Activated CD8-positive, alpha-beta memory T cell treated with anti-CD3 and anti-CD28 coated beads, Interleukin-2, amount 50 U/mL, for 24 hours (primary cell): ENCODE measurements around the gene ZEB1.

ENCODE experiments used
- DNase-seq: peaks from one replicate; pipeline ENCODE4 v3.0.0-alpha.2; 2020; ENCODE audit errors: extremely low read depth

ZEB1 gene

DNA sequence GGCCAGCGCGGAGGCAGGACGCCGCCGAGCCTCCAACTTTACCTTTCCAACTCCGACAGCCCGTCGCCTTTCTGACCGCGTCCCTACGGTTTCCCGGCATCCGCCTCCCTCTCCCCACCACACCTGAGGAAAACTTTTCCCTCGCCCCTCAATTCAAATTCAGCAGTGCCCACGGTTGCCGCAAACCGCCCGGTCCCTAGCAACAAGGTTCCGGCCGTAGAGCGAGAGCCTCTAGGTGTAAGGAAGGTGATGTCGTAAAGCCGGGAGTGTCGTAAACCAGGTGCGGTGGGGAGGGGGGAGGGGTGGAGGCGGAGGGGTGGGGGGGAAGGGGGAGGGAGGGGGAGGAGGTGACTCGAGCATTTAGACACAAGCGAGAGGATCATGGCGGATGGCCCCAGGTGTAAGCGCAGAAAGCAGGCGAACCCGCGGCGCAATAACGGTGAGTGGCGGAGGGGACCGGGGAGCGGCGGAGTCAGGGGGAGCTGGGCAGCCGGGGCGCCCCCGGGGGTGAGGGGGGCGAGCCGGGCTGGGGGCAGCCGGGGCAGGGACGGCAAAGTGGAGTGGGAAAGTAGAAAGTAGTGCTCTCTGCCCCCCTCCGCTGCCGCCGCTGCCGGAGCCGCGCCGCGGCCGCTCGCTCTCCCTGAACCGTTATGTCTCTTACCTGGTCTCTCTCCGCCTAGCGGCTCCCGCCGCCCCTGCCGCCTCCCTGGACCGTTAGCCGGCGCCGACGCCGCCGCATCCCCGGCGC lies at the start of gene ZEB1:
Gene ZEB1, plus strand, starts transcription at position 363 of the 748 bp plus-strand sequence. Its CDS starts 19 bp downstream, at position 382.
- DNase-seq = peak; percentile 81

- no peak for DNase-seq
These were observed 48.1 kb upstream of the ZEB1 start for GRCh38 chr10:31270954-31271353.

- DNase-seq = no peak
These were observed 46.2 kb upstream of the ZEB1 start for GRCh38 chr10:31272841-31273240.

- DNase-seq = no peak
These were observed 45.2 kb upstream of the ZEB1 start for GRCh38 chr10:31273789-31274188.

DNA sequence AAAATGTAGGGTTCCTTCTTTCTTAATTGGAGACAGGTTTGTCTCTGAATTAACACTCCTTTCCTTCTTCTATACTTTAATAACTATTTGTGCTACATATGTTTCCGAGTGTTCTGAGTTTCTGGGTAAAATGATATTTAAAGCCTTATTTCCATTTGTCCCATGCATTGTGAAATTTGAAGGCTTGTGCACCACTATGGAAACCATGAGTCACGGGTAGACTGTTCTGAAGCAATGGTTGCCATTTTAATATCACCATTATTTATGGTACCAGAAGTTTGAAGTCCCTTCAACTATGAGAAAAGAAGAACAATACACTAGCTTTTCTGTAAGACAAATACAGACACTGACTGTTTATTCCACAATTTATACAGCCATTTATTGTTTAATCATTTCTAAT lies 44.7 kb upstream of the ZEB1 start:
- DNase-seq = no peak

DNA sequence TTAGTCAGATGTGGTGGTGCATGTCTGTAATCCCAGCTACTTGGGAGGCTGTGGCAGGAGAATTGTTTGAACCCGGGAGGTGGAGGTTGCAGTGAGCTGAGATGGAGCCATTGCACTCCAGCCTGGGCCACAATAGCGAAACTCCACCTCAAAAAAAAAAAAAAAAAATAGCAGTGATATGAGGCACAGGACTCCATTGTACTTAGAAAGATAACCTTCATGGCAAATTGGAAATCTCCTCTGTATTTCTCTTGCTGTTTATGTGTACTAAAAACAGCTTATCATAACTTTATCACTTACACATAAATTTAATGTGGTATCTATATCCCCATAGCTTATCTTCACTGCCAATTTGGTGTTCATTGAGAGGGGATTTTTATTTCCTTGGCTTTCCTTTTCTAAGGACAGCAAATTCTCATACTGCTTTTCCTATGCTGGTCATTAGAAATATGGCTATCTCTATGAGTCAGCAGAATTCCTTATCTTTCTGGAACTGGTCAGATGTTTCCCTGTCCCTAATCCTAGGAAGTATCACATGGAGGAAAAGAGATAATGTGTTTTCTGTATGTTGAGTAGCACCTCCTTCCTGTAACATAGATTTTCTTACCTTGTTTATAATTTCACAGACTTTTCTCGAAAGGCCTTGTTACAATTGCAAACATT lies 40.6 kb upstream of the ZEB1 start:
- DNase-seq = no peak

DNA sequence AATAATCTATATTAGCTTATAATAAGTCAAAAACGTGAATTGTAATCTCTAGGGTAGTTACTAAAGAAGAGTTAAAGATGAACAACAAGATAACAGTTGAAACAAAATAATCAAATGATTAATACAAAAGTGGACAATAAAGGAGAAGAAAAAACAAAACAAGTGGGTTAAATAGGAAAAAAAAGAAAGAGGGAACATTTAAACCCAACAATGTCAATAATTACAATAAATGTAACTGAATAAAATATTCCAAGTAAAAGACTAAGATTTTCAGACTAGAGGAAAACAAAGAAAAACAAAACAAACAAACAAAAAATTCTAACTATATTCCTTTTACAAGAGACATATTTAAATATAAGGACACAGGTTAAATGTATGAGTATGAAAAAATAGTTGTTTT lies 38.0 kb upstream of the ZEB1 start:
- DNase-seq = no peak

GRCh38 chr10:31288001-31288400 lies 31.0 kb upstream of the ZEB1 start:
- DNase-seq = no peak

DNA sequence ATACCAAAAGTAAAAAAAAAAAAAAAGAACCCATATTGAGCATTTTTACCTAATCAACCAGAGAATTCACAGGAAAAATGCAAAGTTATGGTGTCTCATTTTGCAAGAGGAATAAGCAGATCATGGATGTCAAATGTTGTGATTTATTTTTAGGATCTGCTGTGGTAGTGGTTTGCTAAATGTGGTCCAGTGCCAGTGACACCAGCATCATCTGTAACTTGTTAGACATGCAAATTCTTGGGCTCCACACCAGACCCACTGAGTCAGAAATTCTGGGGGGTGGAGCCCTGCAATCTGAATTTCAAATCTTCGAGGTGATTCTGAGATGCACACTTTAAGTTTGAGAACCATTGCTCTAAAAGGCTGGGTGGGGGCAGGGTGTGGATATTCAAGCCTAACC lies 30.1 kb upstream of the ZEB1 start:
- no peak for DNase-seq

DNA sequence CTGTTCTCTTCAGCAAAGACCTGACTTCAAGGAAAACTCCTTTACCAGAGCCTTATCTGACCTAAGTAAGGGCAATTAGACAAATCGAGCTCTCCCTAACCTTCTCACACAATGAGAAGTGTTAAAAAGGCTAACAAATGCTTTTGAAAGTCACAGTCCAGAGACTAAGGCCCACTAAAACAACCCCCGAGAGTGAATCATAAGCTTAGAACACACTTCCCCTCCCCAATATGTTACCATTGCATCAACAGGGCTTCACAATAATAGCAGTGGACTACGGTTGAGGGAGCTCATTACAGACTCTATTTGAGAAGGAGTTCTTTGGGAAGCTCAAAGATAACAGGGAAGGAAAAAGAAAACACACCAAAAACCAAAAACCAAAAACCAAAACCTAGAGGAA lies 28.6 kb upstream of the ZEB1 start:
- no peak for DNase-seq

- no peak for DNase-seq
These were observed 27.9 kb upstream of the ZEB1 start for GRCh38 chr10:31291123-31291522.

DNA sequence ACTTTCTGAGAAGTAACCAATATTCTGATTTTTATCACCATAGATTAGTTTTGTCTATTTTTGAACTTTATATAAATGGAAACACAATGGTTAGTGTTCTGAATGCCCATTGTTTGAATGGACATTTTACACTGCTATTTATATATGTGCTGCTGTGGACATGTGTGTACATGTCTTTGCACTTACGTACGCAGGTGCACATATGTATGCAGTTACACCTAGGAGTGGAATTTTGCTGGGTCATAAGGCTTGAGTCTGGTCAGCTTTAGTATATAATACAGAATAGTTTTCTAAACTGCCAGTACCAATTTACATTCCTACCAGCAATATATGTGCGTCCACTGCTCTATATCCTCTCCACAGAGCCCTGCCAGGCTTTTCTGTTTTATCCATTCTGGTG lies 24.5 kb upstream of the ZEB1 start:
- no peak for DNase-seq

GRCh38 chr10:31296754-31297153 lies 22.3 kb upstream of the ZEB1 start:
- DNase-seq = no peak

DNA sequence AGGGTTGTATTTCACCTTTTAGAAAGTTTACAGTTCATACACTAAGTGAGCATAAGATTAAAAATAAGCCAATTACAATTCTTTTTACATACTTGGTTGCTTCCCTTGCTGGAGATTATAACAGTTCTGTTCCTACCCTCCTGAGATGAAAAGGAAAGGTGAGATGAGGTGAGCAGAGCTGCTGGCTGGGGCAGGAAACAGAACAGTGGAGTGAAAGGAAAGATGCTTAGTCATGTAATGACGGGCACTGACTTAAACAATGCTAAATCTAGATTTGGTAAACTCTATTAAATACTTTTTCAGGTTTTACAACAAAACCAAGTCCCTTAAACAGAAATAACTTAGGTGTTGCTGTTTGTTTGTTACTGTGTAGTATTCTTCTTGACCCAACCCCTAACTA lies 19.9 kb upstream of the ZEB1 start:
- no peak for DNase-seq

GRCh38 chr10:31303212-31303611 lies 15.8 kb upstream of the ZEB1 start:
- no peak for DNase-seq

GRCh38 chr10:31304291-31304970 lies 14.6 kb upstream of the ZEB1 start:
- no peak for DNase-seq

DNA sequence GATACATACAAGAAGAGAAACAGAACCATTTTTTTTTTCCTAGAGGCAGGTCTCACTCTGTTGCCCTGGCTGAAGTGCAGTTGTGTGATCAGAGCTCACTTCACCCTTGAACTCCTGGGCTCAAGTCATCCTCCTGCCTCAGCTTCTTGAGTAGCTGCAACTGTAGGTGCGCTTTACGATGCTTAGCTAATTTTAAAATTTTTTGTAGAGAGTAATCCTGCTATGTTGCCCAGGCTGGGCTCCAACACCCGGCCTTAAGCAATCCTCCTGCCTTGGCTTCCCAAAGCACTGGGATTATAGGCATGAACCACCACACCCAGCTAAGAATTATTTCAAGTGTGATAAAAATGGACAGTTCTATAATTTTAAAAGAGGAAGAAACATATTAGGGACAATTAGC lies 5.6 kb upstream of the ZEB1 start:
- DNase-seq = no peak

DNA sequence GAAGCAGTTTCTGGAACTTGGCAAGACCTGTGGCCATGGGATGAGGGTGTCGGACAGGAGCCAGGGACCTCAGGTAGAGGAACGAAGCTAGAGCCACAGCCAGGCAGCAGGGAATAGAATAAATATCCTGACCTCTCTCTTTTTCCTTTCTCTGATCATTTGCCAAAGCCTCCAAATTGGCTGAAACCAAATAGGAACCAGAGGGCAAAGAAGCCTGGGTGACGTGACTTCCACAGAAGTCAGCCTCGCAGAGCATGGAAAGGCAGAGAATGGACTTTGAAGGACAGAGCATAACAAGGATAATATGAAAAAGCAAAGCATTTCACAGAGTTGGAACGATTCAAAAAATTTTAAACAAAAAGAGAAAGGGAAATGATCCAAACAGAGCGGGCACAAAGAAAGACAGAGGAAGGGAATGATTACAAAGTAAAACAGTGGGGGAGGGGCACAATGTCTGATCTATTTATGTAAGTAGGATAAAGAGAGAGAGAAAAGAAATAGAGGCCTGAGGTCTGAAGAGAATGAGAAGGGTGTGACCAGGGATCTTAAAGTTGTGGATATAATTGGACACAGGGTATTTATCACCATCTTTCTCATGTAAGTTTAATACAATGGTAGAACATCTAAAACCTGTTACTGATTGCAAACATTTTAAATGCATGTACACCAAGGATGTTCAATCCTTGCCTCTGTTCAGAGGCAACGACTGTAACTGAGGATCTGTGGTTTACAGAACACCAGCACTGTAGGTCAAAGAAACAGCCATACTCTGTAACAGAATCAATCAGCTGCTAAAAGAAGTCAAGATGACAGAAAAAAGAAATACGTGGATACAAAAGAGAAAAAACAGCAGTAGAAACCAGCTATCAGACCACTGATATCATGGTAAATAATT lies 4.5 kb upstream of the ZEB1 start:
- DNase-seq = no peak

GRCh38 chr10:31315453-31315852 lies 3.6 kb upstream of the ZEB1 start:
- DNase-seq = no peak

DNA sequence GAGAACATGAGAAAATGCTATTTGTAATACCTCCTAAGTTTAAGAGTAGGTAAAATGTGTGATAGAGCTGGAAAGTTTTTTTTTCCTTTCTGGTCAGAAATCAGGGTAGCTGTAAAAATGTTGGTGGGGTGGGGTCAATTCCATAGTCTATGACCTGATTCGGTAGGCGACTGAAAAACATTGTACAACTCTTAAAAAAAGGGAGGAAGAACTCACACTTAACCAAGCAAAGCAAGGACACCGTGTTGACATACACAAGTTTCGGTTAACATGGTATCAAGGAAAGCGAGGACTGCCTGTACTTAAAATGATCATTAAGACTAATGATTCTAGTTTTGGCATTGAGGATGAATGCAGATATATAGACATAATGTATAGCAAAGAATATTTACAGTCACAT lies 1.8 kb upstream of the ZEB1 start:
- DNase-seq = no peak

GRCh38 chr10:31317652-31318381 lies 1.2 kb upstream of the ZEB1 start:
- DNase-seq = no peak
